ENCODE data around the gene MAP2K5. TPM values are rescaled to one million over a fixed set of nuclear protein-coding genes. Genes with fewer than 3 reads are reported as not detected.
"Not testable (repeated sequence)": the region's sequence is repeated elsewhere in the genome, so short reads cannot be mapped to it uniquely, and the experiment has no call there.

The MAP2K5 gene
- total RNA-seq, 2 experiments from 2014 or later = 22.2 to 27.9 TPM

DNA sequence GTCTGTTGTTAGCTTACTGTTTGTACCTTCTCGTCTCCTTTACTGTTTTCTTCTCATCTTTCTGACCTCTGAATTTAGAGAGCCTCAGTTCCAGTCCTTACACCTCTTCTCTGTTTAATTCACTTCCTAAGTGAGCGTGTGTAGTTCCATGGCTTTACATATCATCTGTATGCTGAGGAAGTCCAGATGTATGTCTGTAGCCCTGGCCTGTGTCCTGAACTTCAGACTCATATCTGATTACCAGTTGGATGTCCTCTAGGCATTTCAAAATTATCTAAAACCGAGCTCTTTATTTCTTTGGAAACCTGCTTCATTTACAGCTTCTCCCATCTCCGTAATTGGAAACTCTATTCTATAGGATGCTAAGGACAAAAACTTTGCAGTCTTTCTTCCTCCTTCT is 75.8 kb downstream of the MAP2K5 start:
- Histone ChIP-seq H3K4me3 (ENCODE audit: low read length) (no peak overlapping the region), H3K9me3 (ENCODE audit: control insufficient read depth in 1 of 2, insufficient read depth in 1 of 2, low read length in 2 of 2) (no peaks in the 10 kb centered on the region), H3K4me1 (ENCODE audit: insufficient read depth, low read length) (no peaks in the 10 kb centered on the region), H3K27ac (ENCODE audit: low read depth in 1 of 2, low read length in 2 of 2) (no peak overlapping the region), H3K36me3 (ENCODE audit: insufficient read depth, low read length) (peaks cover 5% of the 10 kb centered on the region), H3K27me3 (ENCODE audit: control insufficient read depth in 1 of 2, insufficient read depth in 2 of 2, low read length in 2 of 2) (no peaks in the 10 kb centered on the region)
- ATAC-seq (ENCODE audit: poor library complexity) (no peak), DNase-seq (no peak)
- no peaks in the 10 kb centered on the region for H3K4me1 Mint-ChIP-seq (ENCODE audit: low read depth)
- no peaks in the 10 kb centered on the region for H3K27me3 Mint-ChIP-seq
- peaks cover 45% of the 10 kb centered on the region for H3K36me3 Mint-ChIP-seq (ENCODE audit: low read depth)
- no peak overlapping the region for H3K27ac Mint-ChIP-seq
- intact Hi-C loops (cut with DNase I, micrococcal nuclease) = no loop called here
- ChIA-PET POLR2A (no interaction called here), CTCF (no interaction called here)
- H3K9me3 Mint-ChIP-seq = no peaks in the 10 kb centered on the region
- TF ChIP-seq, protein P1, sequence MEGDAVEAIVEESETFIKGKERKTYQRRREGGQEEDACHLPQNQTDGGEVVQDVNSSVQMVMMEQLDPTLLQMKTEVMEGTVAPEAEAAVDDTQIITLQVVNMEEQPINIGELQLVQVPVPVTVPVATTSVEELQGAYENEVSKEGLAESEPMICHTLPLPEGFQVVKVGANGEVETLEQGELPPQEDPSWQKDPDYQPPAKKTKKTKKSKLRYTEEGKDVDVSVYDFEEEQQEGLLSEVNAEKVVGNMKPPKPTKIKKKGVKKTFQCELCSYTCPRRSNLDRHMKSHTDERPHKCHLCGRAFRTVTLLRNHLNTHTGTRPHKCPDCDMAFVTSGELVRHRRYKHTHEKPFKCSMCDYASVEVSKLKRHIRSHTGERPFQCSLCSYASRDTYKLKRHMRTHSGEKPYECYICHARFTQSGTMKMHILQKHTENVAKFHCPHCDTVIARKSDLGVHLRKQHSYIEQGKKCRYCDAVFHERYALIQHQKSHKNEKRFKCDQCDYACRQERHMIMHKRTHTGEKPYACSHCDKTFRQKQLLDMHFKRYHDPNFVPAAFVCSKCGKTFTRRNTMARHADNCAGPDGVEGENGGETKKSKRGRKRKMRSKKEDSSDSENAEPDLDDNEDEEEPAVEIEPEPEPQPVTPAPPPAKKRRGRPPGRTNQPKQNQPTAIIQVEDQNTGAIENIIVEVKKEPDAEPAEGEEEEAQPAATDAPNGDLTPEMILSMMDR (IDR thresholded peaks at IDR 0.05) = no peak
- H3K4me3 Mint-ChIP-seq = no peak overlapping the region

DNA sequence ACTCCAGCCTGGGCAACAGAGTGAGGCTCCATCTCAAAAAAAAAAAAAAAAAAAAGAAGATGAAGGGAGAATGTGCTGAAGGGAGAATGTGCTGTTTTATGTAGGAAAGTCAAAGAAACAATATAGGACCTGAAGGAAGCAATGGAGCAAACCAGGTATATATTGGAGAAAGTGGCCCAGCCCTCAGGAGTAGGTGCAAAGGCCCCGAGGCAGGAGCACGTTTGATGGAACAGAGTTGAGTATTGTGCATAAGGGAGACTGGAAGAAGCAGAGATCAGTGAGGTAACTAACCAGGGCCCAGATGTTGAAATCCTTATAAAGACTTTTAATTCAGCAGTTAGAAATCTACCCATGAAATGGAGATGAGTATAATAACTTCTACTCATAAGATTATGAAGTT is 79.6 kb downstream of the MAP2K5 start:
- Mint-ChIP-seq H3K27ac (no peak overlapping the region), H3K9me3 (no peaks in the 10 kb centered on the region), H3K36me3 (ENCODE audit: low read depth) (peaks cover 44% of the 10 kb centered on the region), H3K4me3 (no peak overlapping the region), H3K4me1 (ENCODE audit: low read depth) (no peaks in the 10 kb centered on the region), H3K27me3 (no peaks in the 10 kb centered on the region)
- H3K4me1 ChIP-seq (ENCODE audit: insufficient read depth, low read length) = no peaks in the 10 kb centered on the region
- TF ChIP-seq, protein P1 (IDR thresholded peaks at IDR 0.05) = no peak
- H3K36me3 ChIP-seq (ENCODE audit: insufficient read depth, low read length) = peaks cover 7% of the 10 kb centered on the region
- POLR2A ChIA-PET = no interaction called here
- CTCF ChIA-PET = no interaction called here
- H3K4me3 ChIP-seq (ENCODE audit: low read length) = no peak overlapping the region
- DNase-seq (no peak), ATAC-seq (ENCODE audit: poor library complexity) (no peak)
- H3K27me3 ChIP-seq (ENCODE audit: control insufficient read depth in 1 of 2, insufficient read depth in 2 of 2, low read length in 2 of 2) = no peaks in the 10 kb centered on the region
- H3K9me3 ChIP-seq (ENCODE audit: control insufficient read depth in 1 of 2, insufficient read depth in 1 of 2, low read length in 2 of 2) = no peaks in the 10 kb centered on the region
- intact Hi-C loops (cut with DNase I, micrococcal nuclease) = no loop called here
- no peak overlapping the region for H3K27ac ChIP-seq (ENCODE audit: low read depth in 1 of 2, low read length in 2 of 2)

DNA sequence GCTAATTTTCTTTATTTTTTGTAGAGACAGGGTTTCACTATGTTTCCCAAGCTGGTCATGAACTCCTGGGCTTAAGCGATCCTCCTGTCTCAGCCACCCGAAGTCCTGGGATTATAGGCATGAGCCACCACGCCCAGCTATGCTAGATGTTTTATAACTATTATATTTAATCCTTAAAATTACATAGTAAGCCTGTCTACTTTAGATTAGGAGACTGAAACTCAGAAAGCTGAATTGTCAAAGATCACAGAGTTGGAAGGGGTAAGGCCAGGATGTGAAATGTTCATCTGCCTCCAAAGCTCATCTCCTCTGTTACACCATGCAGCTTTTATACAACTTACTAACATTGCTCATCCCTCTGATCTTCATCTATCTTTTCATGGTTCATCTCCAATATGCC is 89.8 kb downstream of the MAP2K5 start:
- Mint-ChIP-seq H3K4me1 (ENCODE audit: low read depth) (no peaks in the 10 kb centered on the region), H3K36me3 (ENCODE audit: low read depth) (peaks cover 66% of the 10 kb centered on the region), H3K9me3 (no peaks in the 10 kb centered on the region), H3K4me3 (no peak overlapping the region), H3K27ac (no peak overlapping the region), H3K27me3 (no peaks in the 10 kb centered on the region)
- ATAC-seq (ENCODE audit: poor library complexity) (no peak), DNase-seq (no peak)
- intact Hi-C loops (cut with DNase I, micrococcal nuclease) = no loop called here
- no peaks in the 10 kb centered on the region for H3K27me3 ChIP-seq (ENCODE audit: control insufficient read depth in 1 of 2, insufficient read depth in 2 of 2, low read length in 2 of 2)
- CTCF ChIA-PET = no interaction called here
- no peak overlapping the region for H3K4me3 ChIP-seq (ENCODE audit: low read length)
- no peaks in the 10 kb centered on the region for H3K4me1 ChIP-seq (ENCODE audit: insufficient read depth, low read length)
- H3K9me3 ChIP-seq (ENCODE audit: control insufficient read depth in 1 of 2, insufficient read depth in 1 of 2, low read length in 2 of 2) = no peaks in the 10 kb centered on the region
- H3K36me3 ChIP-seq (ENCODE audit: insufficient read depth, low read length) = peaks cover 18% of the 10 kb centered on the region
- POLR2A ChIA-PET = no interaction called here
- no peak overlapping the region for H3K27ac ChIP-seq (ENCODE audit: low read depth in 1 of 2, low read length in 2 of 2)
- TF ChIP-seq, protein P1 (IDR thresholded peaks at IDR 0.05) = no peak

DNA sequence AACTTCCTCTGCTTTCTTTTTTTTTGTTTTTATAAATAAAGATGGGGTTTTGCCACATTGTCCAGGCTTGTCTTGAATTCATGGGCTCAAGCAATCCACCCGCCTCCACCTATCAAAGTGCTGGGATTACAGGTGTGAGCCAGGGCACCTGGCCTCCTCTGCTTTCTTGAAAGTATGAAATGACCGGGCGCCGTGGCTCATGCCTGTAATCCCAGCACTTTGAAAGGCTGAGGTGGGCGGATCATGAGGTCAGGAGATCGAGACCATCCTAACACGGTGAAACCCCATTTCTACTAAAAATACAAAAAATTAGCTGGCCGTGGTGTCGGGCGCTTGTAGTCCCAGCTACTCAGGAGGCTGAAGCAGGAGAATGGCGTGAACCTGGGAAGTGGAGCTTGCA is 93.4 kb downstream of the MAP2K5 start:
- H3K27ac ChIP-seq (ENCODE audit: low read depth in 1 of 2, low read length in 2 of 2); H3K4me1 ChIP-seq (ENCODE audit: insufficient read depth, low read length); H3K9me3 Mint-ChIP-seq; ATAC-seq (ENCODE audit: poor library complexity); H3K27me3 ChIP-seq (ENCODE audit: control insufficient read depth in 1 of 2, insufficient read depth in 2 of 2, low read length in 2 of 2); CTCF ChIA-PET; DNase-seq; H3K27ac Mint-ChIP-seq; H3K4me1 Mint-ChIP-seq (ENCODE audit: low read depth); intact Hi-C loops (cut with DNase I, micrococcal nuclease); H3K27me3 Mint-ChIP-seq; H3K4me3 ChIP-seq (ENCODE audit: low read length); POLR2A ChIA-PET; H3K4me3 Mint-ChIP-seq; H3K9me3 ChIP-seq (ENCODE audit: control insufficient read depth in 1 of 2, insufficient read depth in 1 of 2, low read length in 2 of 2): not testable (repeated sequence)
- peaks cover 15% of the 10 kb centered on the region for H3K36me3 ChIP-seq (ENCODE audit: insufficient read depth, low read length)
- H3K36me3 Mint-ChIP-seq (ENCODE audit: low read depth) = peaks cover 82% of the 10 kb centered on the region

All from CD4-positive, alpha-beta T cell (primary cell).